ENCODE data around the gene CEACAM4. TPM values are rescaled to one million over a fixed set of nuclear protein-coding genes. Genes with fewer than 3 reads are reported as not detected.
"Not testable (repeated sequence)": the region's sequence is repeated elsewhere in the genome, so short reads cannot be mapped to it uniquely, and the experiment has no call there.

The CEACAM4 gene
- total RNA-seq, 1 donor from 2014 or later = 0.46 TPM

- DNase-seq (no peak), ATAC-seq (ENCODE audit: poor library complexity) (no peak)
- intact Hi-C loops (cut with DNase I) = no loop called here
These were observed 38.2 kb downstream of the CEACAM4 start for GRCh38 chr19:41588497-41589209.

GRCh38 chr19:41587838-41588210 is 39.0 kb downstream of the CEACAM4 start:
- ATAC-seq (ENCODE audit: poor library complexity) (no peak), DNase-seq (no peak)
- intact Hi-C loops (cut with DNase I) = no loop called here

GRCh38 chr19:41587101-41587837 is 39.6 kb downstream of the CEACAM4 start:
- ATAC-seq (ENCODE audit: poor library complexity) = no peak
- intact Hi-C loops (cut with DNase I) = no loop called here

GRCh38 chr19:41586064-41586463 is 40.8 kb downstream of the CEACAM4 start:
- intact Hi-C loops (cut with DNase I) = no loop called here
- ATAC-seq (ENCODE audit: poor library complexity) (no peak), DNase-seq (no peak)

More at GRCh38 chr19:41587101-41587837, 39.6 kb downstream of the CEACAM4 start:
- no peak for DNase-seq

- ATAC-seq (ENCODE audit: poor library complexity) = no peak
- DNase-seq = no peak
- intact Hi-C loops (cut with DNase I) = no loop called here
These were observed 41.9 kb downstream of the CEACAM4 start for GRCh38 chr19:41584931-41585330.

- ATAC-seq (ENCODE audit: poor library complexity) = no peak
- no peak for DNase-seq
- intact Hi-C loops (cut with DNase I) = no loop called here
These were observed 42.5 kb downstream of the CEACAM4 start for GRCh38 chr19:41584260-41584810.

- intact Hi-C loops (cut with DNase I); DNase-seq; ATAC-seq (ENCODE audit: poor library complexity): not testable (repeated sequence)
These were observed 44.2 kb downstream of the CEACAM4 start for GRCh38 chr19:41582577-41583182.

- intact Hi-C loops (cut with DNase I); ATAC-seq (ENCODE audit: poor library complexity); DNase-seq: not testable (repeated sequence)
These were observed 45.8 kb downstream of the CEACAM4 start for GRCh38 chr19:41581068-41581467.

GRCh38 chr19:41578886-41579285 is 48.0 kb downstream of the CEACAM4 start:
- ATAC-seq (ENCODE audit: poor library complexity) (no peak), DNase-seq (no peak)
- intact Hi-C loops (cut with DNase I) = no loop called here

GRCh38 chr19:41577833-41578232 is 49.0 kb downstream of the CEACAM4 start:
- ATAC-seq (ENCODE audit: poor library complexity) = no peak
- DNase-seq = no peak
- intact Hi-C loops (cut with DNase I) = no loop called here

- DNase-seq = no peak
- intact Hi-C loops (cut with DNase I) = no loop called here
- no peak for ATAC-seq (ENCODE audit: poor library complexity)
These were observed 49.6 kb downstream of the CEACAM4 start for GRCh38 chr19:41577144-41577830.

- ATAC-seq (ENCODE audit: poor library complexity) (peak; percentile 80), DNase-seq (peak; percentile 81)
- intact Hi-C loops (cut with DNase I) = no loop called here
These were observed 50.9 kb downstream of the CEACAM4 start, which contains the start of gene CEACAM21 for GRCh38 chr19:41575998-41576397. Gene CEACAM21 (plus strand): TSS chr19:41576166. CDS start chr19:41576275, 109 bp downstream.

- intact Hi-C loops (cut with DNase I) = loop anchor here (1.0 kb wide), 1 partner anchor 121 kb away; no protein-coding TSS in a partner anchor
- peak; percentile 92 for DNase-seq
- ATAC-seq (ENCODE audit: poor library complexity) = peak; percentile 94
These were observed 56.2 kb downstream of the CEACAM4 start for GRCh38 chr19:41570639-41571112.

GRCh38 chr19:41570179-41570578 is 56.7 kb downstream of the CEACAM4 start:
- ATAC-seq (ENCODE audit: poor library complexity) (no peak), DNase-seq (no peak)
- intact Hi-C loops (cut with DNase I) = loop anchor here (1.0 kb wide), 1 partner anchor 121 kb away; no protein-coding TSS in a partner anchor

GRCh38 chr19:41569481-41570150 is 57.3 kb downstream of the CEACAM4 start:
- intact Hi-C loops (cut with DNase I) = loop anchor here (1.0 kb wide), 1 partner anchor 120 kb away; no protein-coding TSS in a partner anchor
- DNase-seq (no peak), ATAC-seq (ENCODE audit: poor library complexity) (no peak)

Data from Right ventricle myocardium superior (tissue), 1 donor.